Aorta (tissue), 5 donors: ENCODE results near the gene EPB41L2. TPM values are rescaled to one million over a fixed set of nuclear protein-coding genes. Genes with fewer than 3 reads are reported as not detected.
A peak's percentile ranks its signal among the peaks of the same experiment; 100 is the strongest.

ENCODE experiments used
- ATAC-seq: fragments of 200-7000 bp; cut with Tn5 transposase; one replicate; pipeline ENCODE4 v1.9.1; 2022; ENCODE audit warnings: moderate library complexity; ENCODE audit not compliant: low FRiP score
- DNase-seq, 2 donors: peaks; one replicate each; pipeline ENCODE4 v3.0.0-alpha.2; 2020
- H3K27ac ChIP-seq, 2 donors: one replicate each; pipeline ENCODE4 v1.5.1; 2013; ENCODE audit warnings: low read length in 2 of 2, mild to moderate bottlenecking in 2 of 2, moderate library complexity in 2 of 2, control low read depth in 1 of 2, inconsistent platforms in 1 of 2, low read depth in 1 of 2
- H3K27me3 ChIP-seq, 2 donors: one replicate each; pipeline ENCODE4 v1.6.1; 2013; ENCODE audit warnings: control low read depth in 1 of 2, low read length in 1 of 2, mild to moderate bottlenecking in 1 of 2, moderate library complexity in 1 of 2; ENCODE audit not compliant: insufficient read depth in 2 of 2, control insufficient read depth in 1 of 2
- H3K36me3 ChIP-seq, 2 donors: one replicate each; pipeline ENCODE4 v1.6.1; 2013; ENCODE audit warnings: control low read depth in 1 of 2, low read length in 1 of 2, mild to moderate bottlenecking in 1 of 2; ENCODE audit not compliant: insufficient read depth in 2 of 2, control insufficient read depth in 1 of 2
- H3K4me1 ChIP-seq, 2 donors: one replicate each; pipeline ENCODE4 v1.6.1; 2013; ENCODE audit warnings: low read length in 2 of 2, control low read depth in 1 of 2, mild to moderate bottlenecking in 1 of 2, moderate library complexity in 1 of 2; ENCODE audit not compliant: insufficient read depth in 2 of 2, control insufficient read depth in 1 of 2
- H3K4me3 ChIP-seq, 2 donors: one replicate each; pipeline ENCODE4 v1.5.1; 2013; ENCODE audit warnings: low read length in 2 of 2, control low read depth in 1 of 2, mild to moderate bottlenecking in 1 of 2
- H3K9me3 ChIP-seq: one replicate; pipeline ENCODE4 v1.6.1; 2013; ENCODE audit warnings: mild to moderate bottlenecking, low read length; ENCODE audit not compliant: control insufficient read depth
- WGBS, 2 donors: extraction: QIAGEN DNeasy Blood & Tissue Kit; methylation state at CpG; one replicate each; pipeline ENCODE4 v1.1.7; 2013; 5-methylcytosine and 5-hydroxymethylcytosine counted together
- intact Hi-C, 2 donors: fragments of 100-400 bp; cut with DNase I; formaldehyde crosslinking; loops; one replicate each; pipeline versions ENCODE4 v1.14.2 to v1.15.0; 2022
- polyA plus RNA-seq, 2 donors: library from polyadenylated mRNA; stranded (reverse); fragments of 200-250 nt; gene quantifications; one replicate each; pipeline ENCODE4 v1.2.3, GENCODE V29; 2013
- total RNA-seq, 2 donors: library from RNA; stranded (reverse); fragmentation: NEBNext Ultra II Directional; extraction: Animal tissue kit (Norgen Biotek cat#: 25700); gene quantifications; one replicate each; pipeline ENCODE4 v1.2.1, GENCODE V29; 2021
- donor health status: healthy with polysubstance abuse.
- donor health status: Bipolar disorder and iron deficiency.
- donor health status: DM: no; HTN: no; CAD: no.
- donor health status: DM: no; HTN: no; CAD: no.
- donor health status: DM: yes; HTN: yes; CAD: no.

EPB41L2 gene
- total and polyA plus RNA-seq, 4 donors, result 36.1 to 340 (median 118) TPM

DNA sequence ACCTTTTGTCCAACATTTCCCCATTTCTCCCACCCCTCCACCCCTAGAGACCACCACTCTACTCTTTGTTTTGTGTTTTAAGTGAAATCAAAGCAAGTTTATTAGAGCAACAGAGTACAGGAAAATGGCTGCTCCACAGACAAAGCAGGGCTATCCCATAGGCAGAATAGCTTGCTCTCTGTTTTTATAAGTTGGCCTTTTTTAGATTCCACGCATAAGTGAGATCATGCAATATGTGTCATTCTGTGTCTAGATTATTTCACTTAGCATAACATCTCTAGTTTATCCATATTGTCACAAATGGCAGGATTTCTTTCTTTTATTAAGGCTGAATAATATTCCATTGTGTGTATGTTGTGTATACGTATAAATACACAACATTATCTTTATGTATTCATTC lies 266.0 kb downstream of the EPB41L2 start:
- intact Hi-C loops, result no loop called here
- Histone ChIP-seq H3K9me3 (no peaks in the 10 kb centered on the region), H3K36me3 (no peaks in the 10 kb centered on the region), H3K27ac (no peak overlapping the region), H3K4me3 (no peak overlapping the region), H3K27me3 (no peaks in the 10 kb centered on the region), H3K4me1 (no peaks in the 10 kb centered on the region)
- ATAC-seq, result no peak
- 67 to 73% methylated on average over 2 of the region's 2 CpGs for WGBS, 2 donors
- no peak for DNase-seq

GRCh38 chr6:130796313-130796905 lies 266.6 kb downstream of the EPB41L2 start:
- no peak overlapping the region for H3K27ac ChIP-seq
- peak; percentile 62 for ATAC-seq
- intact Hi-C loops, result no loop called here

GRCh38 chr6:130794738-130795137 lies 268.3 kb downstream of the EPB41L2 start:
- H3K4me1 ChIP-seq, result no peaks in the 10 kb centered on the region
- no peak overlapping the region for H3K4me3 ChIP-seq
- WGBS, 2 donors, result 33 to 40% methylated on average over 3 of the region's 3 CpGs
- no peaks in the 10 kb centered on the region for H3K9me3 ChIP-seq
- no peak for ATAC-seq
- intact Hi-C loops, result no loop called here
- DNase-seq, result no peak
- no peaks in the 10 kb centered on the region for H3K36me3 ChIP-seq
- no peak overlapping the region for H3K27ac ChIP-seq
- H3K27me3 ChIP-seq, result no peaks in the 10 kb centered on the region

More at GRCh38 chr6:130796313-130796905, 266.6 kb downstream of the EPB41L2 start:
- no peaks in the 10 kb centered on the region for H3K27me3 ChIP-seq
- no peak for DNase-seq
- no peak overlapping the region for H3K4me3 ChIP-seq
- H3K4me1 ChIP-seq, result no peaks in the 10 kb centered on the region
- H3K9me3 ChIP-seq, result no peaks in the 10 kb centered on the region
- H3K36me3 ChIP-seq, result no peaks in the 10 kb centered on the region

DNA sequence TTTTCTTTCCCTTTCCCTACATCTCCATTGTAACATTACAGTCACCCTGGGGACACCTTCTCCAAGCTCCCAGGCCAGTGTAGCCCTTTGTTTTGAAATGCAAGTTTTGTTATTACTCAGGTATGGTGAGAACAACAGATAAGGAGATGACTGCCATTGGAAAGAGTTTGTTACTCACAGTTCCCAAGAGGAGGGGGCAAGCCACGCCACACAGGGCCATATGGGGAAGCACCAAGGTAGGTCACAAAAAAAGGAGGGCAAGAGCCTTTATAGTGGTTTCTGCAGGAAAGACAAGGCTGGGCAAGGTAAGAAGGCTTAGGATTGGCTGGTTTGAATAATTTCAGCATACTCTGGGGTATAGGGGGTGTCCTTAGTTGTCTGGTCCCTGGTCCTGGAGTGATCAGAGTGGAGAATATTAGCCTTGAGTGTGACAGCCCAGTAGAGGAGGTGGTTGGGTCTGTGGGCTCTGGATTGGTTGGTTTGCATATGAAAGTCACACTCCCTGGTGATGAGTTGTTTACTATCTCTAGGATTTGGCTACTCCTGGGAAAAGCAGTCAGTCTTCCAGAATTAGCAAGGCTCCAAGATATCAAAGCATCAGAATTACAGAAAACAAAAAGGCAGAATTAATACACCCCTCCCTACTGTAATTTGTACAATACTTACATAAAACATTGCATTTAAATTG lies 268.9 kb downstream of the EPB41L2 start:
- Histone ChIP-seq H3K4me3 (no peak overlapping the region), H3K4me1 (no peaks in the 10 kb centered on the region), H3K27me3 (no peaks in the 10 kb centered on the region), H3K27ac (no peak overlapping the region), H3K9me3 (no peaks in the 10 kb centered on the region), H3K36me3 (no peaks in the 10 kb centered on the region)
- intact Hi-C loops, result no loop called here
- DNase-seq, result no peak
- WGBS, 2 donors, result 78 to 98% methylated on average over 1 of the region's 1 CpG
- ATAC-seq, result no peak

Other genes starting within 250 kb of the EPB41L2 start
- not detected for gene SMLR1, start 235.8 kb downstream of the EPB41L2 start, total RNA-seq
- gene SMLR1, start 235.8 kb downstream of the EPB41L2 start, polyA plus RNA-seq, result 1 to 10 TPM in 1 of 2 donors, not detected in 1; 3.4 TPM
- gene AKAP7, start 72.2 kb upstream of the EPB41L2 start, total RNA-seq, result 1 to 10 TPM; 7.1 to 8.0 TPM
- gene AKAP7, start 72.2 kb upstream of the EPB41L2 start, polyA plus RNA-seq, result 1 to 10 TPM; 5.4 to 9.1 TPM